ENCODE measurements around the gene BMP8B.

DNA sequence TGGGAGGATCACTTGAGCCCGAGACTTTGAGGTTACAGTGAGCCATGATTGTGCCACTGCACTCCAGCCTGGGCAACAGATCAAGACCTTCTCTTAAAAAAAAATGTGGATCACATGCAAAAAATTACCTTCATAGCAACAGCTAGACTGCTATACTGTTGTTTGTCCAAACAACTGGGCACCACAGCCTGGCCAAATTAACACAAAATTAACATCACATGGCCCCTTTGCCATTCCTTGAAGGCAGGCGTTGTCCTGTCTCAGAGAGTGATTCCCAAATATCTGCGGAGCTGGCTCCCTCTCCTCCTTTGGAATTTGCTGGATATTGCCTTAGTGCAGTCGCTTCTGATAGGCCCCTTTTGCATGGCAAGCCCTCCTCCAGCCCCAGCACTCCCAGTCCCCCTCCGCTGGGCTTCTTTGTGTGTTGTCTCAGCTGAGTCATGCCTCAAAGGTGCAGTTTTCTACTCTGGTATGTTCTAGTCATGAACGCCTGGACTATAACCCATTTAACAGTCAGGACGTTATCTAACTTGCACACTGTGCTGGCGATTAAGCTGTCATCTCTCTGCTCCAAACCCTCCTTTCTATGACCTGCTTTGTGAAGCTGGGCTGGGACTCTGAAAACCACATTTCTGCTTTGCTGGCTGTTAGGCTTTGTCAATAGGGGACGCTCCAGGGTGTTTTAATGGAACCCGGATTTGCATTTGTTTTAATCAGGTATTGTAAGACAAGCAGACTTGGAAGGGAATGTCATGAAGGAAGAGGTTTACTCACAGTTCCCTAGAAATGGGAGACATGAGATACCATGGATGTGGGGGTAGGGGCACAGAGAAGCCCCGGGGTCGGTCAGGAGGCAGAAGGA is 77.3 kb downstream of the BMP8B start:
- TF ChIP-seq, protein P1, sequence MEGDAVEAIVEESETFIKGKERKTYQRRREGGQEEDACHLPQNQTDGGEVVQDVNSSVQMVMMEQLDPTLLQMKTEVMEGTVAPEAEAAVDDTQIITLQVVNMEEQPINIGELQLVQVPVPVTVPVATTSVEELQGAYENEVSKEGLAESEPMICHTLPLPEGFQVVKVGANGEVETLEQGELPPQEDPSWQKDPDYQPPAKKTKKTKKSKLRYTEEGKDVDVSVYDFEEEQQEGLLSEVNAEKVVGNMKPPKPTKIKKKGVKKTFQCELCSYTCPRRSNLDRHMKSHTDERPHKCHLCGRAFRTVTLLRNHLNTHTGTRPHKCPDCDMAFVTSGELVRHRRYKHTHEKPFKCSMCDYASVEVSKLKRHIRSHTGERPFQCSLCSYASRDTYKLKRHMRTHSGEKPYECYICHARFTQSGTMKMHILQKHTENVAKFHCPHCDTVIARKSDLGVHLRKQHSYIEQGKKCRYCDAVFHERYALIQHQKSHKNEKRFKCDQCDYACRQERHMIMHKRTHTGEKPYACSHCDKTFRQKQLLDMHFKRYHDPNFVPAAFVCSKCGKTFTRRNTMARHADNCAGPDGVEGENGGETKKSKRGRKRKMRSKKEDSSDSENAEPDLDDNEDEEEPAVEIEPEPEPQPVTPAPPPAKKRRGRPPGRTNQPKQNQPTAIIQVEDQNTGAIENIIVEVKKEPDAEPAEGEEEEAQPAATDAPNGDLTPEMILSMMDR (IDR thresholded peaks at IDR 0.05), result no peak
- TF ChIP-seq HDAC2 (IDR thresholded peaks at IDR 0.05) (no peak), GATA3 (IDR thresholded peaks at IDR 0.05; ENCODE audit: borderline replicate concordance) (no peak), HOXA7 (CRISPR knock-in tag; IDR thresholded peaks at IDR 0.05) (no peak), CEBPB (IDR thresholded peaks at IDR 0.05) (no peak), PBX3 (IDR thresholded peaks at IDR 0.05) (no peak), RAD21 (conservative IDR thresholded peaks at IDR 0.05 in 1 of 2, IDR thresholded peaks at IDR 0.05 in 1 of 2) (no peak), POLR2A (IDR thresholded peaks at IDR 0.05; ENCODE audit: low read length) (no peak), PHF8 (IDR thresholded peaks at IDR 0.05; ENCODE audit: borderline replicate concordance, low read depth) (no peak), MAZ (IDR thresholded peaks at IDR 0.05; ENCODE audit: borderline replicate concordance, low read depth, low read length) (no peak), RARB (CRISPR knock-in tag; IDR thresholded peaks at IDR 0.05) (no peak), RCOR1 (IDR thresholded peaks at IDR 0.05; ENCODE audit: low read depth, low read length) (no peak)
